Stomach (tissue), 4 donors: ENCODE results near the gene ACTN1.

ENCODE experiments used
- EP300 ChIP-seq: sonication (generic); formaldehyde crosslinking; IDR thresholded peaks from one replicate; pipeline ENCODE4 v1.6.1; 2017; ENCODE audit warnings: antibody characterized with exemption
- POLR2A ChIP-seq, 4 donors: fragments of 450-650 bp; IDR thresholded peaks; one replicate each; pipeline ENCODE4 v1.6.1; 2016; ENCODE audit warnings: antibody characterized with exemption in 4 of 4, control low read depth in 2 of 4, mild to moderate bottlenecking in 1 of 4, moderate library complexity in 1 of 4
- POLR2AphosphoS5 ChIP-seq, 3 donors: sonication (generic); formaldehyde crosslinking; IDR thresholded peaks; one replicate each; pipeline ENCODE4 v1.6.1; 2016; ENCODE audit warnings: antibody characterized with exemption in 3 of 3
- TF ChIP-seq, protein P1 (sequence below), 7 experiments: fragments of 450-650 bp in 4 of 7; fragments of 200-600 bp in 3 of 7; sonication (generic) in 3 of 7; IDR thresholded peaks; one replicate each; pipeline ENCODE4 v1.5.1; 2016 to 2019; ENCODE audit warnings: antibody characterized with exemption in 7 of 7, control low read depth in 2 of 7, mild to moderate bottlenecking in 1 of 7

DNA sequence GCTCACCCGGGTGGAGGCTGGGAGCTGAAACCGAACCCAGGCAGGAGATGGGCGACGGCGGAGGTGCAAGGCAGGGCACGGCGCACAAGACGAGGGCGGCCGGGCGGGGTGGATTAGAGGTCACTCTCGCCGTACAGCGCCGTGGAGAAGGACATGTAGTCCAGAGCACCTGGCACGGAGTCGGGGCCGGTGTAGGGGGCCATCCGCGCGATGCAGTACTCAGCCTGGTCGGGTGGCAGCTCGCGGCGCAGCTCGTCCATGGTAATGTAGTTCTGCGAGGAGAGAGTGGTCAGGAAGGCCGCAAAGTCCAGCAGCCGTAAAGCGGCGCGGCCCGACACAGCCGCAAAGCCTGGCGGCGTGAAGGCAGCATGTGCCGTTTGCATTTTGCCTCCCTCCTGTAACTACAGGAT lies 104.4 kb downstream of the ACTN1 start:
- TF ChIP-seq EP300 = no peak
- TF ChIP-seq, protein P1, sequence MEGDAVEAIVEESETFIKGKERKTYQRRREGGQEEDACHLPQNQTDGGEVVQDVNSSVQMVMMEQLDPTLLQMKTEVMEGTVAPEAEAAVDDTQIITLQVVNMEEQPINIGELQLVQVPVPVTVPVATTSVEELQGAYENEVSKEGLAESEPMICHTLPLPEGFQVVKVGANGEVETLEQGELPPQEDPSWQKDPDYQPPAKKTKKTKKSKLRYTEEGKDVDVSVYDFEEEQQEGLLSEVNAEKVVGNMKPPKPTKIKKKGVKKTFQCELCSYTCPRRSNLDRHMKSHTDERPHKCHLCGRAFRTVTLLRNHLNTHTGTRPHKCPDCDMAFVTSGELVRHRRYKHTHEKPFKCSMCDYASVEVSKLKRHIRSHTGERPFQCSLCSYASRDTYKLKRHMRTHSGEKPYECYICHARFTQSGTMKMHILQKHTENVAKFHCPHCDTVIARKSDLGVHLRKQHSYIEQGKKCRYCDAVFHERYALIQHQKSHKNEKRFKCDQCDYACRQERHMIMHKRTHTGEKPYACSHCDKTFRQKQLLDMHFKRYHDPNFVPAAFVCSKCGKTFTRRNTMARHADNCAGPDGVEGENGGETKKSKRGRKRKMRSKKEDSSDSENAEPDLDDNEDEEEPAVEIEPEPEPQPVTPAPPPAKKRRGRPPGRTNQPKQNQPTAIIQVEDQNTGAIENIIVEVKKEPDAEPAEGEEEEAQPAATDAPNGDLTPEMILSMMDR (IDR thresholded peaks at IDR 0.05) = no peak
- no peak for TF ChIP-seq POLR2A (IDR thresholded peaks at IDR 0.05)
- TF ChIP-seq POLR2AphosphoS5 (IDR thresholded peaks at IDR 0.05) = no peak
